HUDEP-2 (cell line): ENCODE results near the gene PMFBP1.
"Not testable (repeated sequence)": the region's sequence is repeated elsewhere in the genome, so short reads cannot be mapped to it uniquely, and the experiment has no call there.

Experiments used
- DNase-seq, 76 experiments: peaks; one replicate each; lab custom pipeline; 2025; ENCODE audit not compliant: unreplicated experiment in 76 of 76; lab: John Stamatoyannopoulos, UW

The PMFBP1 gene

GRCh38 chr16:72109300-72109699 is 62.7 kb downstream of the PMFBP1 start:
- DNase-seq, result no peak

DNA sequence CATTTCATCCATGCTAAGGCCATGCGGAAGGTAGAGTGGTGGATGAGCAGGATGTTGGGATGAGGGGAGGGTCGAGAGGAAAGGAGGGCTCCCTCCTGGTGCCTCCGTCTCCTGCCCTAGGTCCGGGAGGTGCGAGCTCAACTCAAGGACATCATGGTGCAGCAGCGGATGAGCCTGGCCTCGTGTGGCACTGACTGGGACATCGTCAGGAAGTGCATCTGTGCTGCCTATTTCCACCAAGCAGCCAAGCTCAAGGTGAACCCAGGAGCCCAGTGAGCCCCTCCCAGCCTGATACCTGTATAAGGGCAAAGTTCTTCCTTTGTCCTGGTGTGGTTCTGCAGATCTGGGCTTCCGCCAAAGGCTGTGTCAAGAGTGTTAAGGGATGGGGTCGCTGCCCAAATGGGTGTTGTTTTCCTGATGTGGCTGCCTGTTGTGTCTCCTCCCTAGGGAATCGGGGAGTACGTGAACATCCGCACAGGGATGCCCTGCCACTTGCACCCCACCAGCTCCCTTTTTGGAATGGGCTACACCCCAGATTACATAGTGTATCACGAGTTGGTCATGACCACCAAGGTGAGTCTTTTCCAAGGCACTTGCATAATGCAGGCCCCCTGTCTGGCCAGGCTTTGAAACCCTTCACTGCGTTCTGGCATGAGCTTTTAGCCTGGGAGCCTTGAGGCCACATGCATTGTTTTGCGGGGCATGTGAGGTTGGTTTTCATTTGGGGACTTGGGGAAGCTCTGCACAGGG is 63.4 kb downstream of the PMFBP1 start:
- no peak for DNase-seq

- DNase-seq, result no peak
Measured at GRCh38 chr16:72107371-72107770, 64.6 kb downstream of the PMFBP1 start.

GRCh38 chr16:72105978-72106377 is 66.0 kb downstream of the PMFBP1 start:
- DNase-seq, result no peak

GRCh38 chr16:72104905-72105304 is 67.0 kb downstream of the PMFBP1 start:
- no peak for DNase-seq

DNA sequence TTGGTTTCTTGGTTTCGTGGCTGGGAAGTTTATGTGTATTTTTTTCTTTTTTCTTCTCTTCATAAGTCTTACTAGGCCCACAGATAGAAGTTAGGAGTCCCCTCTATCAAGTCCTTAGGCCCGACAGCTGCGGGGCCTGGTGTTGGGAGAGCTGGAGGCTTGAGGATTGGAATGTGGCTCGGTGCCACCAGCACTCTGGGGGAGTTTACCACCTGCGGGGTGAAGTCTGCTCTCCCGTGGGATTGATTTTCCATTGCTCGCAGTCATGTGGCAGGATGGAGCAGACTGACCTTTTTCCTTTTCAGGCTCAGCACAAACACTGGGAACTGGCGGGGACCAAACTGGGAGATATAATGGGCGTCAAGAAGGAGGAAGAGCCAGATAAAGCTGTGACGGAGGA is 70.8 kb downstream of the PMFBP1 start:
- no peak for DNase-seq

GRCh38 chr16:72099377-72099818 is 72.6 kb downstream of the PMFBP1 start:
- DNase-seq, result peak in 62 of 76 experiments; percentile 1 to 74 (median 36)

GRCh38 chr16:72098936-72099335 is 73.0 kb downstream of the PMFBP1 start:
- no peak for DNase-seq

DNA sequence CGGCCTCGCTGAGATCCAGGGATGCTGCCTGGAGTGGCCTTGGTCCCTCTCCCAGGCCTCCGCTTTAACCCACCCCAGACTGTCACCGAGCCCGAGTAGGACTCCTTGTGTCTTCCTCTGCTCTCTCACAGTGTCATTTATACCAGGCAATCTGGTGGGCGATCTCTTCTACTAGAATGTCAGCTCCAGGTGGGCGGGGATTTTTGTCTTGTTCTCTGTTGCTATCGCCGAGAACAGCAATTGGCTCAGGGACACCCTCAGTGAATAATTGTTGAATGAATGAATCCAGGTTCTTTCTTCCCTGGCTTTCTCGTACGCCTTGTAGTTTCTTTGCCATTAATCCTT is 77.7 kb downstream of the PMFBP1 start:
- peak in 27 of 76 experiments; percentile 1 to 63 (median 22) for DNase-seq

DNA sequence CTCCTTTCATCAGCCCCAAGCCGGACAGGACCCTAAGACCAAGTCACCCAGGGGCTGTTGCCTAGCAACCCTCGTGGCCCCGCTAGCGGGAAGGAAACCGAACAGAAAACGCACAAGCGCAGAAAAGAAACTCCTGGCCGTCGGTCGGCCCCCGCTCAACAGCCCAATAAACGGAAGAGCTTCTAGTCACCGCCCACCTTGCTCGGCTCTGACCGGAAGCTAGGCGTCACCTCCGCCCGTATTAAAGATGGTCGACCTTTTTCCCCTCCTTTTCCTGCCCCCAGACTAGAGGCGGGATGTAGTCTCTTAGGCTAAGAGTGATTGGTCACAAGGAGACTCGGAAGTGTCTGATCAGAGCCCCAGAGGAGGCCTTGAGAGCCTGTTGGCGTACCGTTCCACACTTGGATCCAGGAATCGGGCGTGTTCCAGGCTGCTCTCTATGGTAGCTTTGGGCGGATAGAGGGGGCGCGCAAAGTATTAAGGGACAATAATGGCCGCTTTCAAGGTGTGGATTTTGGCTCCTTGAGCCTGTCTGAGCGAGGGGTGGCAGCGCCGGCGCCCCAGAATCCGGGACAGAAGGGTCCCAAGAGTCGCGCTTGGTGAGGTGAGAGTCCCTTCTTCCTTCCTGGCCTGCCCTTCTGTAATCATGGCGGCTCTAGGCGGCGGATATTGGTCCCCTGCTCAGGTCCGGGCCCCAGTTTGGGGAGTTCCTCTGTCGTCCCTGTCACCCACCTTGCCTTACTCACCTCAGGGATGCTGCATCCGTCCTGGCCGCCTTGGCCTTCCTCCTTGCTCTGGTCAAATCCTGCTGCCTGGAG is 78.3 kb downstream of the PMFBP1 start, which contains the start of the genes DHX38 and TXNL4B:
DHX38 (plus strand) TSS at position 400 of the 818 bp plus-strand sequence. CDS start 2,311 bp downstream, outside the sequence.
TXNL4B (minus strand) TSS at position 173 of the 818 bp plus-strand sequence. CDS start 2,871 bp downstream, outside the sequence.
- DNase-seq, result peak; percentile 18 to 98 (median 91)

DNA sequence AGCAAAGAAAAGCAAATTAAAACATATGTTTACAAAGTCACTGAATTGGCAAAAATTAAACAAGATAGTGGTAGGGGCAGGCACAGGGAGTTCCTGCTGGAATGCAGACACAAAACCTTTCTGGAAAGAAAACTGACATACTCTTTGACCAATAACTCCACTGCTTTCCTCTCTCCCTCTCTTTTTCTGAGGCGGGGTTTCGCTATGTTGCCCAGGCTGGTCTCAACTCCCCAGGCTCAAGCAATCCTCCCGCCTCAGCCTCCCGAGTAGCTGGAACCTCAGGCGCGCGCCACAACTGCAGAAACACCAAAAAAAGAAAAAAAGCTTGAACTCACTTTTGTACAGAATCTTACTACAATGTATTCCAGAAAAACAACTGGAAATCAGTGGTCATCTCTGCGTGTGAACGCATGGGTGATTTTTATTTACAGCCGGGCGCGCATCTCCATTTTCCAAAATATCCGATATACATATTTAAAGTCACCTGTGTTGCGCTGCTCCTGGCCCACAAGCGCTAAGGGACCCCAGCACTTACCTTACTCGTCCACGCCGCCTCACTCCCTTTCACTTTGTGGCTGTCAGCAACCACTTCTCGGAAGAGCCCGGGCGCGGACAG is 79.0 kb downstream of the PMFBP1 start:
- peak in 14 of 76 experiments; percentile 4 to 41 (median 8) for DNase-seq

DNA sequence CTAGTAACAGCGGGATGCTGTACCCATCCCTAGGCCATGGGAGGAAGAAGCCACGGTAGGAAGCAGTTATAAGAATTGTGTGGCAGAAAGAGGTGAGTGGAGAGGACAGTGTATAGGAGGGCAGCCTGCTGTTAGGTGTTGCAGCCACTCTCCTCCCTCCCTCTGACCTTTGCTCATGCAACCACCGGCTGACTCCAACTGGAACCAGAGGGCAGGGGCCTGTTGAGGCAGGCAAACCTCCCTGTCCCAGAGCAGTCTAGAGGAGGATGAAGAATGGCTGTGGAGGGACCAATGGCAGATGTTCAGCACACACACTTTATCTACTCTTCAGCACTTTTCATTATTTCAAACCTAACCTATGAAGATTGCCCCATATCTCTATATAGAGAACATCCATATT is 80.7 kb downstream of the PMFBP1 start:
- DNase-seq, result peak in 1 of 76 experiments; percentile 2

- no peak for DNase-seq
Measured at GRCh38 chr16:72085002-72085401, 87.0 kb downstream of the PMFBP1 start.

DNA sequence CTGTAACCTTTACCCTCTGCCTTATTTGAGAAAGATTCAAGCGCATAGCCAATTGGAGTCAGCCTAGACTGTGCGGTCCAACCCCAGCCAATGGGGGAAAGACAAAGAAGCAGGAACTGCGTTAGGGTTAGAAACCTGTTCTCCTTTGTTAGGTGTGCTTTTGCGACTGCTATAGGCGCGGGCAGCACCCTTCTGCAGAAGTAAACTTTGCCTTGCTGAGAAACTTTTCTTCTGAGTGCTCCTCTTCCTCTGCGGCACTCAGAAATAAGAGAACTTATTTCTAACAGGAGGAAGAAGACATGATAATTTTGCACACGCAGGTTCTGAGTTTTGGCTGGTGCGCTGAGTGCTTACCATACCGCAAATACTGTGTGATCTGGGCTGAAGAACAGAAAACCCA is 87.5 kb downstream of the PMFBP1 start:
- no peak for DNase-seq

- no peak for DNase-seq
Measured at GRCh38 chr16:72083778-72084404, 88.1 kb downstream of the PMFBP1 start.

- not testable (repeated sequence) for DNase-seq
Measured at GRCh38 chr16:72076991-72077706, 94.8 kb downstream of the PMFBP1 start.

DNA sequence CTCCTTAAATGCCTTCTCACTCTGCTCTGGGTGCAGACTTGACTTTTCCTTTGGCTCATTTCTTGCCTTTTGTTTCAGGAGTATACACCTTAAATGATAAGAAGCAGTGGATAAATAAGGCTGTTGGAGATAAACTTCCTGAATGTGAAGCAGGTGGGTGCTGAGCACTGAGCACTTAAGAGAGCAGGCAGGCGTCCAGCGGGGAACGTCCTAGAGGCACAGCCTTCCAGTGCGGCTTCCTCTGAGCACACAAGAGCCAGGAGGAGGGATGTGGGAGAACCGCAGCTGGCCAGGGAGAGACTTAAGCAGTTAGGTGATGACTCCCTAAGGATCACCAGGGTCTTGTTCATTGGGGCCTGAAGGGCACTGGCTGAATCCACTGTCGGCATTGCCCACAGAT is 96.9 kb downstream of the PMFBP1 start:
- not testable (repeated sequence) for DNase-seq

- DNase-seq, result no peak
Measured at GRCh38 chr16:72073560-72074230, 98.3 kb downstream of the PMFBP1 start.

DNA sequence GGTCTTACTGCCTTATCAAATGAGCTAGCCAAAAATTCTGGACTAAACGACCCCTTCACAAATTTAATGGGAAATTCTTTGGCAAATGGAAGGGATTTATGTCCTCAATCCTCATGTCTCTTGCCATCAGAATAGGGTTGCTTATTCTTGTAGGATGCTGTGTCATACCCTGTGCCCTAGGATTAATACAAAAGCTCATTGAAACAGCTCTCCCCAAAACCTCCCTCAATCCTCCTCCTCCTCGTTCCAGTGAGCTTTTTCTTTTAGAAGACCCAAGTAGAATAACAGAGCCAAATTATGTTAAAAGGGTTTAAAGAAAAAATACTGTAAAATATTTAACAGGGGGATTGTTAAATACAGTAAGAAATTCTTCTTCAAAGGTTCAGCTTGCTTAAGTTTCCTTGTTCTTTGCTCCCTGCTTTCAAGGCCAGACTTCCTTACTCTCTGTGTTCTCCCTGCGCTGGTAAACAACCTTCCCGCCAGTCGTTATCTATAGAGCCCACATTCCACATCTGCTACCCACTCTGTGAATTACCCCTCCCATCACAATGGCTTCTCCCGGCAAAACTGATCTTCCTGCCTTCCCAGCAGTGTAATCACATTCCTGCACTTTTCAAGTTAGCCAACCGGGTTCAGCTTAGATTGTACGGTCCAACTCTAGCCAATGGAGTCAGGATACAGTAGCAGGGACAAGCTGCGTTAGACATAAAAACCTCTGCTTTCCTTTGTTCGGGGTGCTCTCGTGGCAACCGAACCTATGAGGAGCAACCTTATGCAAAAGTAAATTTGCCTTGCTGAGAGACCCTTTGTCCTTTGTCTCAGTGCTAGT is 99.2 kb downstream of the PMFBP1 start:
- no peak for DNase-seq
